Endothelial cell (in vitro differentiated cells): ENCODE data around the gene TEDC1. TPM values are rescaled to one million over a fixed set of nuclear protein-coding genes. Genes with fewer than 3 reads are reported as not detected.

ENCODE experiments used
- DNase-seq: peaks from one replicate; pipeline ENCODE4 v3.0.0; 2021; ENCODE audit warnings: low spot score
- H3K27ac Mint-ChIP-seq: one replicate; pipeline ENCODE4 v1.8.0; 2021; ENCODE audit warnings: mixed read lengths, inconsistent platforms; ENCODE audit not compliant: unreplicated experiment
- H3K27me3 Mint-ChIP-seq: one replicate; pipeline ENCODE4 v1.8.0; 2021; ENCODE audit warnings: mild to moderate bottlenecking, moderate library complexity, mixed read lengths, inconsistent platforms; ENCODE audit not compliant: unreplicated experiment
- H3K36me3 Mint-ChIP-seq: one replicate; pipeline ENCODE4 v1.8.0; 2021; ENCODE audit warnings: mild to moderate bottlenecking, low read depth, mixed read lengths, inconsistent platforms; ENCODE audit not compliant: unreplicated experiment
- H3K4me1 Mint-ChIP-seq: one replicate; pipeline ENCODE4 v1.8.0; 2021; ENCODE audit warnings: mild to moderate bottlenecking, mixed read lengths, inconsistent platforms; ENCODE audit not compliant: unreplicated experiment
- H3K4me3 Mint-ChIP-seq: one replicate; pipeline ENCODE4 v1.8.0; 2021; ENCODE audit warnings: mild to moderate bottlenecking, mixed read lengths, inconsistent platforms; ENCODE audit not compliant: unreplicated experiment
- H3K9me3 Mint-ChIP-seq: one replicate; pipeline ENCODE4 v1.8.0; 2021; ENCODE audit warnings: mixed read lengths, inconsistent platforms; ENCODE audit not compliant: unreplicated experiment
- total RNA-seq: library from RNA; stranded (reverse); fragmentation: NEBNext Ultra II Directional; extraction: Animal tissue kit (Norgen Biotek cat#: 25700); gene quantifications from one replicate; pipeline ENCODE4 v1.2.1, GENCODE V29; 2021; ENCODE audit not compliant: unreplicated experiment
- TF ChIP-seq, protein P1 (sequence below): fragments of 200-600 bp; sonication (generic); IDR thresholded peaks from one replicate; pipeline ENCODE4 v1.5.0; 2021; ENCODE audit warnings: antibody characterized with exemption; ENCODE audit not compliant: unreplicated experiment

TEDC1 gene
- total RNA-seq, 1 donor from 2014 or later = 11.5 TPM

GRCh38 chr14:105456736-105457617 is 34.1 kb upstream of the TEDC1 start:
- Mint-ChIP-seq H3K4me1 (no peaks in the 10 kb centered on the region), H3K9me3 (no peaks in the 10 kb centered on the region), H3K27ac (no peak overlapping the region), H3K4me3 (no peak overlapping the region), H3K36me3 (peaks cover 25% of the 10 kb centered on the region), H3K27me3 (peaks cover 18% of the 10 kb centered on the region)
- DNase-seq = no peak
- TF ChIP-seq, protein P1, sequence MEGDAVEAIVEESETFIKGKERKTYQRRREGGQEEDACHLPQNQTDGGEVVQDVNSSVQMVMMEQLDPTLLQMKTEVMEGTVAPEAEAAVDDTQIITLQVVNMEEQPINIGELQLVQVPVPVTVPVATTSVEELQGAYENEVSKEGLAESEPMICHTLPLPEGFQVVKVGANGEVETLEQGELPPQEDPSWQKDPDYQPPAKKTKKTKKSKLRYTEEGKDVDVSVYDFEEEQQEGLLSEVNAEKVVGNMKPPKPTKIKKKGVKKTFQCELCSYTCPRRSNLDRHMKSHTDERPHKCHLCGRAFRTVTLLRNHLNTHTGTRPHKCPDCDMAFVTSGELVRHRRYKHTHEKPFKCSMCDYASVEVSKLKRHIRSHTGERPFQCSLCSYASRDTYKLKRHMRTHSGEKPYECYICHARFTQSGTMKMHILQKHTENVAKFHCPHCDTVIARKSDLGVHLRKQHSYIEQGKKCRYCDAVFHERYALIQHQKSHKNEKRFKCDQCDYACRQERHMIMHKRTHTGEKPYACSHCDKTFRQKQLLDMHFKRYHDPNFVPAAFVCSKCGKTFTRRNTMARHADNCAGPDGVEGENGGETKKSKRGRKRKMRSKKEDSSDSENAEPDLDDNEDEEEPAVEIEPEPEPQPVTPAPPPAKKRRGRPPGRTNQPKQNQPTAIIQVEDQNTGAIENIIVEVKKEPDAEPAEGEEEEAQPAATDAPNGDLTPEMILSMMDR = no peak

- H3K4me3 Mint-ChIP-seq = no peak overlapping the region
- H3K27ac Mint-ChIP-seq = no peak overlapping the region
- H3K4me1 Mint-ChIP-seq = no peaks in the 10 kb centered on the region
- H3K36me3 Mint-ChIP-seq = peaks cover 21% of the 10 kb centered on the region
- no peak for DNase-seq
- TF ChIP-seq, protein P1 = no peak
- H3K27me3 Mint-ChIP-seq = peaks cover 23% of the 10 kb centered on the region
- no peaks in the 10 kb centered on the region for H3K9me3 Mint-ChIP-seq
Observed at GRCh38 chr14:105458010-105458409, 33.0 kb upstream of the TEDC1 start.

- H3K9me3 Mint-ChIP-seq = no peaks in the 10 kb centered on the region
- H3K4me1 Mint-ChIP-seq = no peaks in the 10 kb centered on the region
- TF ChIP-seq, protein P1 = no peak
- peaks cover 21% of the 10 kb centered on the region for H3K27me3 Mint-ChIP-seq
- no peak overlapping the region for H3K4me3 Mint-ChIP-seq
- DNase-seq = no peak
- H3K36me3 Mint-ChIP-seq = peaks cover 21% of the 10 kb centered on the region
- H3K27ac Mint-ChIP-seq = no peak overlapping the region
Observed at GRCh38 chr14:105458571-105458970, 32.5 kb upstream of the TEDC1 start.

DNA sequence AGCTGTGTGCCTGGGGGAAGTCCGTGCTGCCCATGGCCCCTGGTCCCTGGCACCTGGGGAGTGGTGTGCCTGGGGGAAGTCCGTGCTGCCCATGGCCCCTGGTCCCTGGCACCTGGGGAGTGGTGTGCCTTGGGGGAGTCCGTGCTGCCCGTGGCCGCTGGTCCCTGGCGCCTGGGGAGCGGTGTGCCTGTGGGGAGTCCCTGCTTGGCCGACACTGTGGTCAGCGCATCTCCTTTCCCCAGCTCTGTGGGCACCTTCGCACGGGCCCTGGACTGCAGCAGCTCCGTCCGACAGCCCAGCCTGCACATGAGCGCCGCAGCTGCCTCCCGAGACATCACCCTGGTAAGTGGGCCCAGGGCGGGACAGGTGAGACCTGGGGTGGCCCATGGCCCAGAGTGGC is 30.9 kb upstream of the TEDC1 start:
- DNase-seq = no peak
- Mint-ChIP-seq H3K36me3 (peaks cover 18% of the 10 kb centered on the region), H3K27me3 (peaks cover 21% of the 10 kb centered on the region), H3K4me3 (no peak overlapping the region), H3K27ac (no peak overlapping the region), H3K4me1 (no peaks in the 10 kb centered on the region), H3K9me3 (no peaks in the 10 kb centered on the region)
- TF ChIP-seq, protein P1 = no peak

DNA sequence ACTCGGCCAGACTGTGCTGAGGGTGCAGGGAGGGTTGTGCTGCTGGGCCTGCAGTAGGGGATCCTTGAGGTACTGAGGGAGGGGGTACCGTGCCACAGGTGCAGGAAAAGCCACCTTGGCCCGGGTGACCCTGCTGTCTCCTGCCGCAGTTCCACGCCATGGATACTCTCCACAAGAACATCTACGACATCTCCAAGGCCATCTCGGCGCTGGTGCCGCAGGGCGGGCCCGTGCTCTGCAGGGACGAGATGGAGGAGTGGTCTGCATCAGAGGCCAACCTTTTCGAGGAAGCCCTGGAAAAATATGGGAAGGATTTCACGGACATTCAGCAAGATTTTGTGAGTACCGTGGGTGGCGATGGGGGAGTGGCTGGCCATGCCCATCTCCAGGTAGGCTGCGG is 30.4 kb upstream of the TEDC1 start:
- no peak for DNase-seq
- TF ChIP-seq, protein P1 = no peak
- H3K27ac Mint-ChIP-seq = no peak overlapping the region
- no peak overlapping the region for H3K4me3 Mint-ChIP-seq
- H3K36me3 Mint-ChIP-seq = peaks cover 13% of the 10 kb centered on the region
- peaks cover 18% of the 10 kb centered on the region for H3K27me3 Mint-ChIP-seq
- H3K9me3 Mint-ChIP-seq = no peaks in the 10 kb centered on the region
- no peaks in the 10 kb centered on the region for H3K4me1 Mint-ChIP-seq
